Left kidney (tissue), 2 donors: ENCODE measurements around the gene ANKS6. TPM values are rescaled to one million over a fixed set of nuclear protein-coding genes. Genes with fewer than 3 reads are reported as not detected.
"Not testable (repeated sequence)": the region's sequence is repeated elsewhere in the genome, so short reads cannot be mapped to it uniquely, and the experiment has no call there.

Experiments
- DNase-seq: peaks from one replicate; pipeline ENCODE4 v3.0.0-alpha.2; 2013
- polyA plus RNA-seq: library from polyadenylated mRNA; unstranded; fragments of 120-200 nt; gene quantifications from one replicate; pipeline ENCODE4 v1.2.1, GENCODE V29; 2013; ENCODE audit not compliant: insufficient read length

ANKS6 gene
- polyA plus RNA-seq, 1 donor: 30.6 TPM

DNA sequence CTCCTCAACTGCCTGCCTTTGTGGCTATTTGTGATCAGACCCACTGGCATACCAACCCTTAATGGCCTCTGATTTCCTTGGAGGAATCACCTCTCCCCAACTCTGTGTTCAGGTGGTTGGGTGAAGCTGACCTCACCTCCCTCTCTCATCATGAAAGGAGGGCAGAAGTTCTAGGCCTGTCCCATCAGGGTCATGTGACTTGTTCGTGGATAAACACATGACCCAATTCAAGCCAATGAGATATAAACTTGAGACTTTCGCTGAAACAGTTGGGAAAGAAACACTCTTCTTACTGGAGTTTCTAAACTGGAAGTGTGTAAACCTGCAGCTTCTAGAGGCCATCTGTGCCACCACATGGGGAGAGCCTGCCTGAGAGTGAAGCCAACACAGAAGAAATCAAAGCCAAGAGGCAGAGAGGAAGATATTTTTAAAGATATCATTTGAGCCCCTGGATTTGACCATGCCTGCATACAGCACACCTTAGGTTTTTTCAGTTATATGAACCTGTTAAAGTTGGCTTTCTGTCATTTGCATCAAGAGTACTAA is 93.4 kb downstream of the ANKS6 start:
- DNase-seq: no peak

- no peak for DNase-seq
These were observed 94.0 kb downstream of the ANKS6 start for GRCh38 chr9:98702340-98702739.

DNA sequence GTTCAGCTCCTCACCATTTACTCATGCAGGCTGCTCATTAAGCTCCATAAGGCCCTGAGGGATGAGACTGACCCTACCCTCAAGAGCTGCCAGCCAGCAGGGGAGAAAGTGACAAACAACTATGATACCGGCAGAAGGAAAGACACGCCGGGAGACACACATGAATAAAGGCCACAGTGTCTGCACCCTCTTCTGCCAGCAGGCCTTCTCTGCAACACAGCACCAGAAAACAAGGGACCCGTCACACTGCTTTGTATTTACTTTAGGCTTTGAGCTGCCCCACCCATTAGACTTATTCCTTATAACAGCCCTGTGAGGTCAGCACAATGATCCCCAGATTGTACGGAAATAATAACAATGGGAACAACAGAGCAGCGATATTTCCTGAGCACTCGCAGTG is 94.8 kb downstream of the ANKS6 start:
- DNase-seq: no peak

DNA sequence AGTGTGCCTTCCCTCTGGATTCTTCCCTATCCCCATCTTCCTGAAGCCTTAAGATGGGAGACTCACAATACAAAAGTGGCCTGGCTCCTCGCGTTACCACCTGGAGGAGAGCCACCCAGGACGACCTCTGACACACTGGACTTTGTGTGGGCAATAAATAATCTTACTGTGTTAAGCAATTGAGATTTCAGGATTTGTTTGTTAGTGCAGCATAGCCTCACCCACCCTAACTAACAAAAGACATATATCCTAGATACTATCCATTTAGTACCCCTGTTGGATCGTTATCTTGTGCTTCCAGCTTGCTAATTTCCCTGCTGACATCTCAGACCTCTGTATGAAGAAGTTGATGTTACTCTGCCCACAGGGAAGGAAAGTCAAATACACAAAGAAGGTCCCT is 95.6 kb downstream of the ANKS6 start:
- no peak for DNase-seq

DNA sequence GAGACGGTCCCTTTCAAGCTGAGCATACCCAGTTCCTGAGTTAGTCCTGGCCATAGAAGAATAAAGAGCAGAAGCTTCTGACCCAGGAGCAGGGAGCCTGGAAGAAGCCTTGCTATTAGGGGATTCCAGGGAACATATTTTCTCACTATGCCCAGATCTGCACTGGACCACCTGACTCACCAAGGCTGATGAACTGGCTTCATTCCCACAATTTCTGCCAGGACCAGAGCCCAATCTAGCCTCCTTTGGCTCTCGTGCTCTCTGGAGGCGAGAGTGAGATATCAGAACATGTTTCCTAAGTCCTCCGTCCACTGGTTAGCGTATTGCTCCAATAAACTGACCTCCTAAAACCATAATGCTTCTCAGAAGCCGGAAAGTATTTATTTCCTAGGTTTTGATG is 97.5 kb downstream of the ANKS6 start:
- no peak for DNase-seq

- DNase-seq: no peak
These were observed 101.4 kb downstream of the ANKS6 start for GRCh38 chr9:98694943-98695342.

DNA sequence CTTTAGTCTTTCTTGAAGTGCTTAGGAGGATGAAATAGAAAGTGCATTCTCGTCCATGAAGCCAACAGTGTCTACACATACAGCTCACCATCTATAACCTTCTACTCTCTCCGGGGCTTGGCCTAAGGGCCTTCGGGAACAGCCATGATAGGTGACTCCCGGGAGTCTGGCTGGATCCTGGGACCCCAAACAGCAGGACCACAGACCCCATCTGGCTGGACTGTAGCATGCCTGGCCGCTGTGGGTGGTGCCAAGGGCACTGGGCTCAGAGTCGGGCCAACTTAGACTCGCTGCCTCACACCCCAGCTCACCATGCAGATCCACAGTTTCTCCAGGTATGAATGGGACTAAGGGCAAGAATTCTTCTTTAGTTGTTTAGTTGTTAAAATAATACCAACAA is 104.0 kb downstream of the ANKS6 start:
- no peak for DNase-seq

DNA sequence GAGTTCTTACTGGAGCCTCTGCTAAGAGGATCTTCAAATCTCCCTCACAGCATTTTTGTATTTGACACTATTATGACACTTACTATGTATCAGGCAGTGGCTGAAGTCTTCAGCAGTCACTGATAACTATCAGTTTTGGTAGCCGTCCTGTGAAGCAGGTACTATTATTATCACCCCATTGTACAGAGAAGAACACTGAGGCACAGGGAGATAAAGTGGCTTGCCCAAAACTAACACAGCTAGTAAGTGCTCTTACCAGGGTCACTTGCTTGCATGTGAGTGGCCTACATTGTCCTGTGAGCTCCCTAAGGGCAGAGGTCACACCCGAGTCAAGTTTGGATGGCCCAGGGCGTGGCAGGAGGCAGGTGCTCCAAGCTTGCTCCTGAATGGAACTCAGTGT is 104.5 kb downstream of the ANKS6 start:
- DNase-seq: no peak

- no peak for DNase-seq
These were observed 105.7 kb downstream of the ANKS6 start for GRCh38 chr9:98690686-98691085.

DNA sequence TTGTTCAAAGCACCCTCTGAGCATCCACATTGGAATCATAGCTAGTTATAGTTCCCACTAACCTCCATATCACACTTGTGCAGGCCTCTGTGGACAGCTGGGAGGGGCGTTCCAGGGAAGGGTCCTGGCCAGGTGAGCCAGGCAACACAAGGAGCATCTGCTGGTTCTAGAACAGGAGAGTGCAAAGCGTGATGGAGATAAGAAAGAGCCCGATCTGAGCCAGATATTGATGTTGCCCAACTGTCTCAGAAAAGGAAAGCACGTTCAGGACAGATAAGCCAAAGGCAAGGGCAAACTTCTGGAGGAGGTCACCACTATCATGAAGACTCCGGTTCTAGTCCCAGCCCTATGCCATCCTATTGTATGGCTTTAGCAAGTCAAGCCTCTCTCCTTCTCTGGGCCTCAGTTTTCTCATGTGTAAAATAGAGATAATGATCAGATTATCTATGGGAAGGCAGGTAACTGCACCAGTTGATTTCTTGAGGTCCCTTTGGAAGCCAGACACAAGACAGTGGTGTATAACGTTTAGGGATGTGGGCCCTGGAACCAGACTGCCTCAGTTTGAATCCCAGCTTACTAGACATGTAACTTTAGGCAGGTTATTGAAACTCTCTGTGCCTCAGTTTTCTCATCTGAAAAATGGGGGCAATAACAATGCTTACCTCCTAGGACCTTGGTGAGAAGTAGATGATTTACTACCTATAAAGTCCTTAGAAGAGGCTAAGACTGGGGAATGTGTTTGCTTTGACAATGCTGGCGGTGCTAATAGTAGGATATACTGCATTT is 107.5 kb downstream of the ANKS6 start:
- no peak for DNase-seq

DNA sequence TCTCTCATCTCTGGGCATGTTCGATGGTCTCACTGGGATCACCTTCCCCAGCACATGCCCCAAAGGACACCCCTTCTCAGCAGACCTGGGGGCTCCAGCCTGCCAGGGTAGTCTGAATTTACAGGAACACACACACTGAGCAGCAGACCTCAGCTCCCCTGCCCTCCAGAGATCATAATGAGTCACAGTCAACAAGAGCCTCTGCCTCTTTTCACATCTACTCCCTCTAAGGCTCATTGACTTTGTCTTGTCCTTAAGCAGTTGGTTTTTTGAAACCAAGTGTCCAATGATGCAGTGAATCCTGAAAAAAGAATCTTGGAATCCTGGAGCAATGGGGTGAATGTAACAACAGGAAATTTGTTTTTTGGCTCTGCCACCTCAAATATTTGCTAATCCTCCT is 108.4 kb downstream of the ANKS6 start:
- DNase-seq: no peak

DNA sequence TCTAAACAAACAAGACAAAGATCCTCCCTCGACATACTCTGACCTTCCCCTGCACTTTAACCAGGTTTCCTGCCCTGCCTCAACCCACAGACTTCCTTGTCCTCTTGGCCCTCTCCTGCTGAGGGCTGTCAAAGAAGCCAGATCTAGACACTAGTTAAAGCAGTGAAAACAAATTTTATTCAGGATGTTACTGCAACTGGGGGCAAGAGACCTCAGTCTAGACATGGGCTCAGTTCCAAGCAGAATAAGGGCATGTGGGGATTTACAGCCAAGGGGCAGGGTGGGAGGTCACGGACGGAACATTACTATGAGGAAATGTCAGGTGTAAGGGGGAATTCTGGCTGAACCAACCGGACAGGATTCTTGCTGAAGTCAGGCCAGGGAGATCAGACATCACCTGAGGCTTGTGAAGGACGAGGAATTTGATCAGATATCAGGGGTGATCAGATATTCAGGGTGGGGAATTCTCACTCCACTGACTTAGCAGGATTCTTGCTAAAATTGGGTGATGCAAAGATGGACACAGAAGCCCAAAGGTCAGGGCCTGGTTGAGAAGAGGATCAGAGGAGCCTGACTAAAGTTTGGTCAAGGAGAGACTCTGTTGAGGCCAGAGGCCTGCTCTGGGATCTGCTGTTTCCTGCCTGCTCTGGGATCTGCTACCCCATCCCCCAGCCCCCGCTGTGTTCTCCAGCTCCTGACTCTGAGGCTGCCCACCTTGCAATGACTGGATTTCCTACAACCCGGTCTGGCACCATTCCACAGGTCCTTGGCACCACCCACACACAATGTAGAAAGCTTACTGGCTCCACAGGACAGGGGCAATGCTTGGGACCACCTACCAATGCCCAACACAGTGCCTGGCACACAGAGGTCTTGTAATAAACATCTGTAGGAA is 109.1 kb downstream of the ANKS6 start:
- DNase-seq: no peak

- DNase-seq: not testable (repeated sequence)
These were observed 111.5 kb downstream of the ANKS6 start for GRCh38 chr9:98684816-98685215.

Other genes with a start within 250 kb of the ANKS6 start
- gene GABBR2, start 87.6 kb downstream of the ANKS6 start, polyA plus RNA-seq: 6.3 TPM
- 9.2 TPM for gene GALNT12, start 11.1 kb upstream of the ANKS6 start, polyA plus RNA-seq
- gene COL15A1, start 147.4 kb upstream of the ANKS6 start, polyA plus RNA-seq: 21.6 TPM